HCT116 (cell line): Measurements from ENCODE around the gene SOST.

Source experiments
- ATF3 ChIP-seq: IDR thresholded peaks from 2 replicates; pipeline ENCODE4 v1.6.1; 2012
- CBX3 ChIP-seq: IDR thresholded peaks from 2 replicates; pipeline ENCODE4 v1.6.1; 2012; ENCODE audit warnings: low read depth
- CEBPB ChIP-seq: IDR thresholded peaks from 2 replicates; pipeline ENCODE4 v1.6.1; 2012; ENCODE audit warnings: low read depth
- CTCF ChIP-seq, 3 experiments: fragments of 200-600 bp in 1 of 3; sonication (generic) in 1 of 3; IDR thresholded peaks in 2 of 3; conservative IDR thresholded peaks in 1 of 3; 2 replicates each; pipeline ENCODE4 v1.5.1; 2012 to 2017; ENCODE audit warnings: low read depth in 2 of 3, low read length in 2 of 3, antibody characterized with exemption in 1 of 3, borderline replicate concordance in 1 of 3, control low read depth in 1 of 3, mild to moderate bottlenecking in 1 of 3, mixed read lengths in 1 of 3, mixed run types in 1 of 3, moderate library complexity in 1 of 3; ENCODE audit not compliant: insufficient read depth in 1 of 3
- EZH2 ChIP-seq: fragments of 200-600 bp; sonication (generic); IDR thresholded peaks from 2 replicates; pipeline ENCODE4 v1.6.1; 2017; ENCODE audit warnings: antibody characterized with exemption, mixed run types
- EZH2phosphoT487 ChIP-seq: fragments of 200-600 bp; IDR thresholded peaks from 2 replicates; pipeline ENCODE4 v1.6.1; 2018; ENCODE audit warnings: antibody characterized with exemption, borderline replicate concordance
- JUND ChIP-seq: IDR thresholded peaks from 2 replicates; pipeline ENCODE4 v1.6.1; 2012
- POLR2A ChIP-seq: IDR thresholded peaks from 2 replicates; pipeline ENCODE4 v1.7.0; 2011; ENCODE audit warnings: borderline replicate concordance; ENCODE audit not compliant: insufficient read depth, insufficient read length; ENCODE audit errors: extremely low read depth
- POLR2AphosphoS5 ChIP-seq: IDR thresholded peaks from 2 replicates; pipeline ENCODE4 v1.6.1; 2011; ENCODE audit warnings: mild to moderate bottlenecking, low read depth, low read length, moderate library complexity
- RAD21 ChIP-seq: IDR thresholded peaks from 2 replicates; pipeline ENCODE4 v1.6.1; 2012; ENCODE audit warnings: low read depth, mild to moderate bottlenecking
- SP1 ChIP-seq: IDR thresholded peaks from 2 replicates; pipeline ENCODE4 v1.6.1; 2012; ENCODE audit warnings: low read depth
- TCF7L2 ChIP-seq: IDR thresholded peaks from 2 replicates; pipeline ENCODE4 v1.7.0; 2011; ENCODE audit warnings: borderline replicate concordance, inconsistent platforms; ENCODE audit not compliant: insufficient read depth, insufficient read length; ENCODE audit errors: extremely low read depth
- YY1 ChIP-seq: IDR thresholded peaks from 2 replicates; pipeline ENCODE4 v1.6.1; 2011; ENCODE audit warnings: low read length, low read depth, moderate library complexity, mild to moderate bottlenecking; ENCODE audit not compliant: insufficient replicate concordance; ENCODE audit errors: extremely low read depth
- ZFX ChIP-seq: fragments of 450-650 bp; IDR thresholded peaks from 2 replicates; pipeline ENCODE4 v1.6.1; 2017

- TF ChIP-seq CTCF (IDR thresholded peaks at IDR 0.05 in 2 of 3, conservative IDR thresholded peaks at IDR 0.05 in 1 of 3; ENCODE audit: borderline replicate concordance in 1 of 3, insufficient read depth in 1 of 3, low read depth in 2 of 3, low read length in 2 of 3) (no peak), ZFX (no peak), EZH2phosphoT487 (no peak), POLR2AphosphoS5 (no peak), TCF7L2 (no peak), POLR2A (no peak), RAD21 (no peak), YY1 (no peak), CBX3 (no peak), SP1 (no peak), ATF3 (no peak), JUND (no peak), CEBPB (no peak), EZH2 (no peak)
Measured at GRCh38 chr17:43759836-43760235, 1.2 kb upstream of the SOST start.
